Neural cell (in vitro differentiated cells): ENCODE results near the gene SLC41A3. TPM values are rescaled to one million over a fixed set of nuclear protein-coding genes. Genes with fewer than 3 reads are reported as not detected.

Source experiments
- H2AFZ ChIP-seq: fragments of 200-600, 300-800 bp; sonication (generic), shearing (Covaris generic); 2 replicates; pipeline ENCODE4 v1.6.0; 2014; ENCODE audit warnings: low read depth, mild to moderate bottlenecking, antibody characterized with exemption, low read length, moderate library complexity
- H3F3A ChIP-seq: fragments of 200-600 bp; shearing (Covaris generic); 2 replicates; pipeline ENCODE4 v1.6.1; 2016; ENCODE audit warnings: mild to moderate bottlenecking, moderate library complexity, mixed read lengths, antibody characterized with exemption, low read length; ENCODE audit not compliant: insufficient read depth, poor library complexity, severe bottlenecking
- H3K27ac ChIP-seq: fragments of 200-600, 300-800 bp; sonication (generic), shearing (Covaris generic); 2 replicates; pipeline ENCODE4 v1.5.1; 2014; ENCODE audit warnings: mild to moderate bottlenecking, low read length, moderate library complexity
- H3K27me3 ChIP-seq: fragments of 300-800, 200-600 bp; sonication (generic), shearing (Covaris generic); 2 replicates; pipeline ENCODE4 v1.6.0; 2014; ENCODE audit warnings: mild to moderate bottlenecking, low read depth, low read length, moderate library complexity; ENCODE audit not compliant: insufficient read depth
- H3K36me3 ChIP-seq: fragments of 300-800, 200-600 bp; sonication (generic), shearing (Covaris generic); 2 replicates; pipeline ENCODE4 v1.5.1; 2014; ENCODE audit warnings: mild to moderate bottlenecking, antibody characterized with exemption, low read length, moderate library complexity; ENCODE audit not compliant: insufficient read depth
- H3K4me2 ChIP-seq: fragments of 300-800, 200-600 bp; sonication (generic), shearing (Covaris generic); 2 replicates; pipeline ENCODE4 v1.6.0; 2014; ENCODE audit warnings: mild to moderate bottlenecking, low read length
- H3K4me3 ChIP-seq: fragments of 300-800, 200-600 bp; sonication (generic), shearing (Covaris generic); 2 replicates; pipeline ENCODE4 v1.5.1; 2014; ENCODE audit warnings: mild to moderate bottlenecking, low read length, moderate library complexity
- H3K79me2 ChIP-seq: fragments of 200-600 bp; shearing (Covaris generic); replicated peaks from 2 replicates; pipeline ENCODE4 v1.6.0; 2014; ENCODE audit warnings: mild to moderate bottlenecking, low read length, moderate library complexity; ENCODE audit not compliant: insufficient read depth
- H3K9ac ChIP-seq: fragments of 300-800, 200-600 bp; sonication (generic), shearing (Covaris generic); 2 replicates; pipeline ENCODE4 v1.6.1; 2016; ENCODE audit warnings: mild to moderate bottlenecking, low read length, mixed read lengths
- H3K9me2 ChIP-seq: fragments of 200-600 bp; shearing (Covaris generic); 2 replicates; pipeline ENCODE4 v1.6.1; 2016; ENCODE audit warnings: mild to moderate bottlenecking, low read length, mixed read lengths; ENCODE audit not compliant: insufficient read depth
- H3K9me3 ChIP-seq: fragments of 200-600, 300-800 bp; sonication (generic), shearing (Covaris generic); 2 replicates; pipeline ENCODE4 v1.6.1; 2016; ENCODE audit warnings: mild to moderate bottlenecking, mixed run types, low read length, moderate library complexity, mixed read lengths
- H4K20me1 ChIP-seq: fragments of 200-600 bp; shearing (Covaris generic); 2 replicates; pipeline ENCODE4 v1.6.1; 2016; ENCODE audit warnings: mild to moderate bottlenecking, mixed run types; ENCODE audit not compliant: insufficient read depth
- EP300 ChIP-seq: fragments of 450-650 bp; conservative IDR thresholded peaks from 2 replicates; pipeline ENCODE4 v1.6.1; 2014; ENCODE audit warnings: antibody characterized with exemption, mild to moderate bottlenecking, moderate library complexity; ENCODE audit not compliant: poor library complexity, severe bottlenecking
- EZH2 ChIP-seq: fragments of 200-600, 300-800 bp; shearing (Covaris generic), sonication (generic); IDR thresholded peaks from 2 replicates; pipeline ENCODE4 v1.6.1; 2014; ENCODE audit warnings: antibody characterized with exemption, low read length, borderline replicate concordance, mild to moderate bottlenecking; ENCODE audit not compliant: insufficient read depth, poor library complexity, severe bottlenecking
- MXI1 ChIP-seq: fragments of 450-650 bp; conservative IDR thresholded peaks from 2 replicates; pipeline ENCODE4 v1.6.1; 2014; ENCODE audit warnings: antibody characterized with exemption, mild to moderate bottlenecking; ENCODE audit not compliant: poor library complexity, severe bottlenecking
- POLR2AphosphoS5 ChIP-seq: IDR thresholded peaks from 2 replicates; pipeline ENCODE4 v1.6.1; 2012
- RAD21 ChIP-seq: fragments of 450-650 bp; conservative IDR thresholded peaks from 2 replicates; pipeline ENCODE4 v1.6.1; 2014; ENCODE audit warnings: antibody characterized with exemption, mild to moderate bottlenecking, moderate library complexity
- SMC3 ChIP-seq: fragments of 450-650 bp; conservative IDR thresholded peaks from 2 replicates; pipeline ENCODE4 v1.6.1; 2014; ENCODE audit warnings: antibody characterized with exemption, mild to moderate bottlenecking, moderate library complexity; ENCODE audit not compliant: poor library complexity
- TAF1 ChIP-seq: IDR thresholded peaks from 2 replicates; pipeline ENCODE4 v1.6.1; 2012; ENCODE audit warnings: low read depth
- polyA plus RNA-seq: library from polyadenylated mRNA; depleted of rRNA; stranded (reverse); fragments of >200 nt; gene quantifications from 2 replicates; pipeline ENCODE4 v1.2.3, GENCODE V29; 2014
- TF ChIP-seq, protein P1 (sequence below): IDR thresholded peaks from 2 replicates; pipeline ENCODE4 v1.6.1; 2012; ENCODE audit warnings: borderline replicate concordance
- TF ChIP-seq, protein P2 (sequence below): fragments of 450-650 bp; IDR thresholded peaks from 2 replicates; pipeline ENCODE4 v1.5.1; 2014; ENCODE audit warnings: antibody characterized with exemption, mild to moderate bottlenecking, moderate library complexity; ENCODE audit not compliant: poor library complexity, severe bottlenecking

The SLC41A3 gene
- polyA plus RNA-seq, 1 donor from 2014 or later: 80.0 TPM

DNA sequence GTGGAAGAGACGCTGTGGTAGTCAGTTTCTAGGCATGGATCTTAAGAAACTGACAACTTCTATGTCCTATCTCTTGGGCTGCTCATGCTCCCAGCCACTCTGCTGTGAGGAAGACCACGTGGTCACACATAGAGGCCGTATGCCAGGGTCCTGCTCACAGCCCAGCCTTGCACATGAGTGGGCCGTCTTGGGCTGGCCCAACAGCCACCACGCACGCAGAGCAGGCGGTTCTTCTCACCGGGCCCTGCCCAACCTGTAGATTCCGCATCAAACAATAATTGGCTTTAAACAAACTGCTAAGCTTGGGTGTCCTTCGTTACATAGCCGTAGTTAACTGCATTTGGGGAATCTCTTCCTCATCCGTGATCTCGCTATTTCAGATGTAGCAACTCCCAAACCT lies 26.0 kb downstream of the SLC41A3 start:
- Histone ChIP-seq H3K27ac (no peak overlapping the region), H3K79me2 (no peaks in the 10 kb centered on the region), H2AFZ (no peak overlapping the region), H3K36me3 (no peaks in the 10 kb centered on the region), H3K27me3 (no peaks in the 10 kb centered on the region), H3K4me2 (no peak overlapping the region), H3K9me2 (no peaks in the 10 kb centered on the region), H4K20me1 (no peaks in the 10 kb centered on the region), H3F3A (no peaks in the 10 kb centered on the region), H3K4me3 (no peak overlapping the region), H3K9me3 (no peaks in the 10 kb centered on the region), H3K9ac (no peak overlapping the region)
- no peak for TF ChIP-seq RAD21
- TF ChIP-seq, protein P1, sequence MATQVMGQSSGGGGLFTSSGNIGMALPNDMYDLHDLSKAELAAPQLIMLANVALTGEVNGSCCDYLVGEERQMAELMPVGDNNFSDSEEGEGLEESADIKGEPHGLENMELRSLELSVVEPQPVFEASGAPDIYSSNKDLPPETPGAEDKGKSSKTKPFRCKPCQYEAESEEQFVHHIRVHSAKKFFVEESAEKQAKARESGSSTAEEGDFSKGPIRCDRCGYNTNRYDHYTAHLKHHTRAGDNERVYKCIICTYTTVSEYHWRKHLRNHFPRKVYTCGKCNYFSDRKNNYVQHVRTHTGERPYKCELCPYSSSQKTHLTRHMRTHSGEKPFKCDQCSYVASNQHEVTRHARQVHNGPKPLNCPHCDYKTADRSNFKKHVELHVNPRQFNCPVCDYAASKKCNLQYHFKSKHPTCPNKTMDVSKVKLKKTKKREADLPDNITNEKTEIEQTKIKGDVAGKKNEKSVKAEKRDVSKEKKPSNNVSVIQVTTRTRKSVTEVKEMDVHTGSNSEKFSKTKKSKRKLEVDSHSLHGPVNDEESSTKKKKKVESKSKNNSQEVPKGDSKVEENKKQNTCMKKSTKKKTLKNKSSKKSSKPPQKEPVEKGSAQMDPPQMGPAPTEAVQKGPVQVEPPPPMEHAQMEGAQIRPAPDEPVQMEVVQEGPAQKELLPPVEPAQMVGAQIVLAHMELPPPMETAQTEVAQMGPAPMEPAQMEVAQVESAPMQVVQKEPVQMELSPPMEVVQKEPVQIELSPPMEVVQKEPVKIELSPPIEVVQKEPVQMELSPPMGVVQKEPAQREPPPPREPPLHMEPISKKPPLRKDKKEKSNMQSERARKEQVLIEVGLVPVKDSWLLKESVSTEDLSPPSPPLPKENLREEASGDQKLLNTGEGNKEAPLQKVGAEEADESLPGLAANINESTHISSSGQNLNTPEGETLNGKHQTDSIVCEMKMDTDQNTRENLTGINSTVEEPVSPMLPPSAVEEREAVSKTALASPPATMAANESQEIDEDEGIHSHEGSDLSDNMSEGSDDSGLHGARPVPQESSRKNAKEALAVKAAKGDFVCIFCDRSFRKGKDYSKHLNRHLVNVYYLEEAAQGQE: no peak
- TF ChIP-seq, protein P2, sequence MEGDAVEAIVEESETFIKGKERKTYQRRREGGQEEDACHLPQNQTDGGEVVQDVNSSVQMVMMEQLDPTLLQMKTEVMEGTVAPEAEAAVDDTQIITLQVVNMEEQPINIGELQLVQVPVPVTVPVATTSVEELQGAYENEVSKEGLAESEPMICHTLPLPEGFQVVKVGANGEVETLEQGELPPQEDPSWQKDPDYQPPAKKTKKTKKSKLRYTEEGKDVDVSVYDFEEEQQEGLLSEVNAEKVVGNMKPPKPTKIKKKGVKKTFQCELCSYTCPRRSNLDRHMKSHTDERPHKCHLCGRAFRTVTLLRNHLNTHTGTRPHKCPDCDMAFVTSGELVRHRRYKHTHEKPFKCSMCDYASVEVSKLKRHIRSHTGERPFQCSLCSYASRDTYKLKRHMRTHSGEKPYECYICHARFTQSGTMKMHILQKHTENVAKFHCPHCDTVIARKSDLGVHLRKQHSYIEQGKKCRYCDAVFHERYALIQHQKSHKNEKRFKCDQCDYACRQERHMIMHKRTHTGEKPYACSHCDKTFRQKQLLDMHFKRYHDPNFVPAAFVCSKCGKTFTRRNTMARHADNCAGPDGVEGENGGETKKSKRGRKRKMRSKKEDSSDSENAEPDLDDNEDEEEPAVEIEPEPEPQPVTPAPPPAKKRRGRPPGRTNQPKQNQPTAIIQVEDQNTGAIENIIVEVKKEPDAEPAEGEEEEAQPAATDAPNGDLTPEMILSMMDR: no peak
- TF ChIP-seq EZH2: no peak
- no peak for TF ChIP-seq SMC3
- TF ChIP-seq POLR2AphosphoS5: no peak

DNA sequence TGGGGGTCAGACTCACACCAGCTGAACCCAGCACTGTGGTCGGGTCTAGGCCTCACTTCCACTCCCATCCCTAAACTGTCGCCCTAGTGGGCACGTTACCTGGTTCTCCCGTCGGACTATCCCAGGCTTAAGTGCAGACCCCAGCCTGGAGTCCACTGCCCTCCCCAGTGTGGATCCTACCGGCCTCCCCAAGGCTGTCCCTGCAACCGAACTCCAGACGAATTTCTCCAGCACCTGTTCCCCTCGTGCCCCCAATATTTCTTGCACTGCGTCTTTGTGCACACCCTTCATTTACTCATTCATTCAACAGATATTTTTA lies 26.5 kb downstream of the SLC41A3 start:
- Histone ChIP-seq H2AFZ (no peak overlapping the region), H3K79me2 (no peaks in the 10 kb centered on the region), H3K4me3 (no peak overlapping the region), H3K27ac (no peak overlapping the region), H3K9me3 (no peaks in the 10 kb centered on the region), H3K9me2 (no peaks in the 10 kb centered on the region), H3K9ac (no peak overlapping the region), H3K36me3 (no peaks in the 10 kb centered on the region), H3K27me3 (no peaks in the 10 kb centered on the region), H4K20me1 (no peaks in the 10 kb centered on the region), H3F3A (no peaks in the 10 kb centered on the region), H3K4me2 (no peak overlapping the region)
- TF ChIP-seq POLR2AphosphoS5 (no peak), TAF1 (no peak), EP300 (no peak), SMC3 (no peak), EZH2 (no peak), RAD21 (no peak), MXI1 (no peak)
- TF ChIP-seq, protein P1: no peak
- TF ChIP-seq, protein P2: no peak
